Measurements from ENCODE around the gene STARD3NL. TPM values are rescaled to one million over a fixed set of nuclear protein-coding genes. Genes with fewer than 3 reads are reported as not detected.

STARD3NL gene
- total RNA-seq, 1 experiment from 2014 or later: 30.6 TPM

GRCh38 chr7:38177621-38178003 lies 433 bp upstream of the STARD3NL start:
- ChIA-PET CTCF (interaction anchor here (0.6 to 1.8 kb wide), 9 partner anchors 10 to 276 kb away, joined by 3 to 19 read pairs (median 6); partner anchors contain the start of gene SFRP4), POLR2A (interaction anchor here (0.9 kb wide), 1 partner anchor 38 kb away, joined by 3 read pairs; no protein-coding TSS in a partner anchor)
- H3K36me3 Mint-ChIP-seq: no peaks in the 10 kb centered on the region

GRCh38 chr7:38178695-38179344 lies 775 bp downstream of the STARD3NL start:
- no peak for TF ChIP-seq OVOL2 (CRISPR knock-in tag; IDR thresholded peaks at IDR 0.05; ENCODE audit: borderline replicate concordance)
- no peak for TF ChIP-seq EMX1 (CRISPR knock-in tag; IDR thresholded peaks at IDR 0.05)
- TF ChIP-seq FOXK1 (CRISPR knock-in tag; IDR thresholded peaks at IDR 0.05): no peak
- TF ChIP-seq CREB1 (CRISPR knock-in tag; IDR thresholded peaks at IDR 0.05): no peak
- no peak for TF ChIP-seq NR3C1 (CRISPR knock-in tag; conservative IDR thresholded peaks at IDR 0.05; ENCODE audit: low read depth)
- TF ChIP-seq ZNF532 (CRISPR knock-in tag; IDR thresholded peaks at IDR 0.05; ENCODE audit: borderline replicate concordance): no peak
- POLR2A ChIA-PET: no interaction called here
- Mint-ChIP-seq H3K27me3 (ENCODE audit: low read depth) (peaks cover 13% of the 10 kb centered on the region), H3K9me3 (peaks cover 23% of the 10 kb centered on the region), H3K36me3 (peaks cover under 1% of the 10 kb centered on the region), H3K27ac (peak overlapping the region; percentile 72), H3K4me3 (peak overlapping the region; percentile 91), H3K4me1 (peaks cover 18% of the 10 kb centered on the region)
- CTCF ChIA-PET: interaction anchor here (1.0 to 1.8 kb wide), 8 partner anchors 8 to 262 kb away, joined by 3 to 19 read pairs (median 6); partner anchors contain the start of gene SFRP4
- DNase-seq (ENCODE audit: low spot score): no peak
- ATAC-seq: no peak

More at GRCh38 chr7:38177621-38178003, 433 bp upstream of the STARD3NL start:
- H3K4me1 Mint-ChIP-seq: peaks cover 18% of the 10 kb centered on the region
- ATAC-seq: peak; percentile 2
- peak overlapping the region; percentile 98 for H3K27ac Mint-ChIP-seq
- peaks cover 28% of the 10 kb centered on the region for H3K9me3 Mint-ChIP-seq
- DNase-seq (ENCODE audit: low spot score): no peak
- peaks cover 13% of the 10 kb centered on the region for H3K27me3 Mint-ChIP-seq (ENCODE audit: low read depth)
- H3K4me3 Mint-ChIP-seq: peak overlapping the region; percentile 91
- no peak for TF ChIP-seq E2F1 (CRISPR knock-in tag; IDR thresholded peaks at IDR 0.05)
- no peak for TF ChIP-seq FOXK1 (CRISPR knock-in tag; IDR thresholded peaks at IDR 0.05)
- TF ChIP-seq PRRX2 (CRISPR knock-in tag; IDR thresholded peaks at IDR 0.05): no peak
- TF ChIP-seq STAT6 (CRISPR knock-in tag; conservative IDR thresholded peaks at IDR 0.05; ENCODE audit: low read depth): no peak
- TF ChIP-seq ATF6 (CRISPR knock-in tag; IDR thresholded peaks at IDR 0.05): no peak
- no peak for TF ChIP-seq PREB (CRISPR knock-in tag; IDR thresholded peaks at IDR 0.05; ENCODE audit: borderline replicate concordance)
- TF ChIP-seq FOXJ3 (CRISPR knock-in tag; IDR thresholded peaks at IDR 0.05; ENCODE audit: borderline replicate concordance): no peak
- no peak for TF ChIP-seq ATF1 (CRISPR knock-in tag; IDR thresholded peaks at IDR 0.05)
- no peak for TF ChIP-seq ZNF219 (CRISPR knock-in tag; IDR thresholded peaks at IDR 0.05; ENCODE audit: borderline replicate concordance)
- no peak for TF ChIP-seq TEAD1 (CRISPR knock-in tag; IDR thresholded peaks at IDR 0.05)
